Retina (tissue), 1 donor: Measurements from ENCODE around the gene GJD4.
A peak's percentile ranks its signal among the peaks of the same experiment; 100 is the strongest.

Source experiments
- DNase-seq: peaks from one replicate; pipeline ENCODE4 v3.0.0-alpha.2; 2016

The GJD4 gene

DNA sequence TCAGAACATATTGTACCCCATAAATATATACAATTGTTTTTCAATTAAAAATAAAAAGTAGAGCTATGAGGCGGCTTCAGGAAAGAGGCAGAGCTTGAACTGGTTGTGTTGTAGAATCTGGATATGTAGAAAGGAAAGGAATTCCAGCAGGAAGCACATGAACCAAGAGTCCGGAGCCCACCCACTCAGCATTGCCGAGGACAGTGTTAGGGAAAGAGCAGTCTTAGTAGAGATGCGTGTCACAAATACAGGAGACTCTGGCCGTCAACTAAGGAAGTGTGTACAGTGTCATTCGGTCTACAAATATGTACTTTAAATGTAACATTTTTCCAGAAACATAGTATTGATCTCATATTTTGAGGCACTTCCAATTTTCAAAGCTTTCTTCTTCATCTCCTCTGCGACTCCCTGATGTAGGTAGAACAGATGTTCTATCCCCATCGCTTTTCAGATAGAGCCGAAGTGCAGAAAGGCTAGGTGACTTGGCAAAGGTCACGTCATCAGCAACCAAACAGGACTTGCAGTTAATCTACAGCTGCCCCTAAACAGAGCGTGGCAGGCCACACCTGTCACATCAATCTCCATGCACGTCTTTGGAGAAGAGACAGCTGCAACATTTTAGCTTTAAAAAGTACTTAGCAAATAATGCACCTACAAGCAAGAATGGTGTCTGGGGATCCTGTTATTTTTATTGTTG lies 25.3 kb upstream of the GJD4 start:
- no peak for DNase-seq

DNA sequence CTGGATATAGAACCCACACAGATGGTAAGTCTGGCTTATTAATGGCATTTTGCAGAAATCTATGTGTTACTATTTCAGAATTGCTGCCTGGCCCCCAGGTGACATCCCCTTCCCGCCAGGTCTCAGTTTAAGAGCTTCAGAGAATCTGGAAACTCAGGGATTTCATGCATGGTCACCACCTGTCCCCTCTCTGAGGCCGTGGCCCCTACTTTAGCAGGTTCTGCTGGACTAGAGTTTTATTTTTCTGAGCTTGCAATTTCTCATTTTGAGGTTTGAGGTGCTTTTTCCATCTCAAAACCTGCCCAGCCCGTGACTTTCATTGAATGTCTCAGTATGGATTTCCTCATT lies 24.7 kb upstream of the GJD4 start:
- no peak for DNase-seq

DNA sequence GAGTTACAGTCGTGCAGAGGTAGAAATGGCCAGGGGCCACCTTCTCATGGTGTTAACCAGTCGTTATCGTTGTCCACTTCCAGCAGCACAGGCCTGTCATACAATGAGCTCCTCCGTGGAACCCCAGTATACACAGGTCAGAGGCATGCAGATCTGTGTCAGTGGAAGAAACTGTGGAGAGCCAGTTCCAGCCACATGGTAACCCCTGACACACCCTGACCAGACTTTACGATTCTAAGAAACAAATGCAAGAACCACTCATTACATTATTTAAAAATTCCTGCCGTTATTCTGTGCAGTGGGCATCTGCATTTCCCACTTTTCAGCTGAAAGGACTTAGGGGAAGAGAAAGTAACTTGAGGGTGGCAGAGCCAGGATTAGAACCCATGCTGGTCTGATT lies 23.5 kb upstream of the GJD4 start:
- DNase-seq: no peak

DNA sequence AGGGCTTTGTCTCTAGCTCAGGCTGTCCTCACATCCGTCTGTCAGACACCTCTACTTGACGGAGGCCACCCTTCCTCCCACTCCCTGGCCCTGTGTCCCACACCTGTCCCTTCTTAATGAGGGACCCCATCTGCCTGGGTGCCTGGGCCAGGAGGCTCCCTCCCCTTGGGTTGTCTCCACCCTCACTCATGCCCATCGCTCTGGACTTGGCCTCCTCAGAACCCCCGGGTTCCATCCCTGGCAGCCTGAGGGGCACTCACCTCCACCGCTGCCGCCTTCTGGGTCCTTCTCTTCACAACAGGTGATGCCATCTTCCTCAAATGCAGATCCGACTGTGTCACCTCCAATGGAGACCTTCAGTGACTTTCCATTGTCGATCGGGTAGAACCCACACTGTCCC lies 20.2 kb upstream of the GJD4 start:
- no peak for DNase-seq

DNA sequence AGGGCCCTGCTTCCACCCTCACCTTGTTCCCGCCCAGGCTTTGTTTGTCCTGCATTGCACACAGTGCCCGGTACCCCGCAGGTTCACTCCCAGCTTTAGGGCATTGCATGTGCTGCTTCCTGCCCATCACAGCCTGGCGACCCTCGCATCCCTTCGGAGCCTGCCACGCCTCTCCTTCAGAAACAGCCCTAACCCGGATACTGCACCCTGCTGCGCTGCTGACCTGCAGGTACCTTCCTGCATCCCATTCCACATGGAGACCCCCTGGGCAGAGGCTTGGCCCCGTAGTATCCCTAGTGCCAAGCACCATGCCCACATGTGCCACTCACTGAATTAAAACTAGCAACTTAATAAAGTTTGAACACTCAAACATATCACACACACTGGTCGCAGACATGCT lies 19.8 kb upstream of the GJD4 start:
- no peak for DNase-seq

DNA sequence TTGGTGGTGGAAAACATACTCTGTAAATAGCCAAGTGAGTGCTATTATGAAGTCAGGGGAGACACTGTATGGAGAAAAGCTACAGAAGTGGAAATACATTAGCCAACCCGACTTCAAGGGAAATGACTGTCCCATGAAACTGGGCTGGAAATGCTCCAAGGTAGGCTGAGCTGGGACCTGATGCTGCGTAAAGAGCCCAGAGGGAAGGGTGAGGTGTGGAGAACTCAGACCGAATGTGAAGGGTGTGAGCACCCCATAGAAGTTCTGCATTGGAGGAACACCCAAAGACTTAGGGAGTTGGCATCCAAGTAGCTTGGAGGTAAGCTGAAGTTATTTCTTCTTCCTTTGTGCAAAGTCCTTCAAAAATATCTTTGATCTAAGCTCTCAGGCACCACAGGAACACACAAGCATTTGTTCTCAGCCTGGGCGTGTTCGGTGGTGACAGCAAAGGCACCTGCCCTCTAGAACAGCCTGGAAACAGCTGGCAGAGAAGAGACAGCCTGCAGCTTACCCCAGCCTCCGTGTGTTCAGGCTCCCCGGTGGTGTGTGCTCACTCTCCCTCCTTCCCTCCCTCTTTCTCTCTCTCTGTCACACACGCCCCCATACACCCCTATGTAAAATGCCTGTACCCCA lies 19.1 kb upstream of the GJD4 start:
- DNase-seq: no peak

DNA sequence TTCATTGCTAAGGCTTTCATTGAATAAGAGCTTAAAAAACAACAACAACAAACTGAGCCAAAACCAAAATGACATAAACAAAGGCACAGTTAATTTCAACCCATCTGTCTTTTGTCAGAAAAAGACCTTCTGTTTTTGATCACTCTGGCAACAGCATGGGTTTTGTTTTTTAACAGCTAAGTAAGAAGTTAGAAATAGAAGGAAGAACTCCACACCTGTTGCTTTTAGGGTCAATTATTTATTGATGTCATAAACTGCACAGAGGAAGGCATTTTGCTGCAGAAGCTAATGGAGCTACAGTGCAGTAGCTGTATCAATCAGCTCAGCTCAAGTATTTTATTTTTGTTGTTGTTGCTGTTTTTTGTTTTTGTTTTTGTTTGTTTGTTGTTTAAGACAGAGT lies 16.3 kb upstream of the GJD4 start:
- no peak for DNase-seq

DNA sequence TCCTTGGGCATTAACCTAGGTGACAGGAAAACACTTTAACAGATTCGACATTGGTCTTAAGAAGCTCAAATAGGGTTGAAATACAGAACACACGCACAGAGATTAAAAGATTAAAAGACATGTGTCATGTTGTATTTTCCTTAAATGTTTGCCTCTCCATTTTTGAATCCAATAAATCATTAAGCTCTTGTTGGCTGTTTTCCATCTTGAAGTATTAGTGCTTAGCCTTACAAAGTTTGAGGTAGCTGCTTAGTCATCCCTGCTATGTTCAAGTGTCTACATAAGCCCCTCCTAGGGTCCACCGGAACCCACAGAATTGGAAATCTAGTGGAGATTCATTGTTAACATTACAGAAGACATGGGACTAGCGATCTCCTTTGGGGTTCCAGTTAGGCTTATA lies 12.7 kb upstream of the GJD4 start:
- DNase-seq: no peak

DNA sequence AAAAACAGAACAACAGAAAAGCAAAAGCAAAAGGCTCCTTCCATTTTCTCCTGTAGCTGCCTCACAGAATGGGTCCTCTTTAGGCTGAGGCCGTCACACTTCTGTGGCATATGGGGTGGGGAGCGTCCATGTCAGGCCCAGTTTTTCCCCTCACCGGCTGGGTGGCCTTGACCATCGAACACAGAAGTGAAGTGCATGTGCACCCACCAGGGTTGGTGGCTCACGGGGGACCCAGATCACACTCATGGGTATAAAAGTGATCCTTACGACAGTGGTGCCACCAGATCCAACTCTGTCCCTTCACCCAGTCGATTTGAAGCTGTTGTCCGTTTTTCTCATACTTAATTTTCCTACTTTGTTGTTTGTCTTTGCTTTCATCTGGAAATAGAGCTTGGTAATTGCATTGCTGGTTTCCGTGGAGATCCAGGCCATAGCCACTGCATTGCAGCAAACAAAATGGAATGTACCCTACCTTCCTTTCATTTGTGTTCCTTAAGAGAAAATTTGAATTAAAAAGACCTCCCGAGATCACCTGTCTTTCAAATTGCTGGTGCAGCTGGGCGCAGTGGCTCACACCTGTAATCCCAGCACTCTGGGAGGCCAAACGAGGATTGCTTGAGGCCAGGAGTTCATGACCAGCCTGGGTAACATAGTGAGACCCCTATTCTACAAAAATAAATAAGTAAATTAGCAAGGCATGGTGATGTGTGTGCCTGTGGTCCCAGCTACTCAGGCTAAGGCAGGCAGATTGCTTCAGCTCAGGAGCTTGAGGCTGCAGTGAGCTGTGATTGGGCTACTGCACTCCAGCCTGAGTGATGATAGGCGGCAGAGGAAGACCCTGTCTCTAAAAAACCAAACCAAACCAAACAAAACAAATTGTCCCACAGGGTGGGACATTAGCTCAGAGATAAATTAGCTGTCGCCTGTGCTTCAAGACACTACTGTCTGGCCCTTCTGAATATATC lies 10.7 kb upstream of the GJD4 start:
- no peak for DNase-seq

DNA sequence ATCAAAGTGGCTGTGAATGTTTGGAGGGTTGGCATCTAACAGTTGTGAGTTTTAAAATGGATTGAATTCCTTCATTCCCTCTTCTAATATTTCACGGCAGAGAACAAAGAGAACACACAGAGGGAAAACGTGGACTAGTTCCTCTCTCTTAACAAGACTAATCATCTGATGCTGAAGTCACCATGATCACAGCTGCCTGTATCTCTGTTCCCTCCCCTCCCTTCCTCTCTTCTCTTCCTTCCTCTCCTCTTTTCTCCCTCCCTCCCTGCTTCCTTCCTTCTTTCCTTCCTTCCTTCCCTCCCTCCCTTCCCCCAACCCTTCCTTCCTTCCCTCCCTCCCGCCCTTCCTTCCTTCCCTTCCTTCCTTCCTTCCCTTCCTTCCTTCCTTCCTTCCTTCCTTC lies 10.0 kb upstream of the GJD4 start:
- no peak for DNase-seq

DNA sequence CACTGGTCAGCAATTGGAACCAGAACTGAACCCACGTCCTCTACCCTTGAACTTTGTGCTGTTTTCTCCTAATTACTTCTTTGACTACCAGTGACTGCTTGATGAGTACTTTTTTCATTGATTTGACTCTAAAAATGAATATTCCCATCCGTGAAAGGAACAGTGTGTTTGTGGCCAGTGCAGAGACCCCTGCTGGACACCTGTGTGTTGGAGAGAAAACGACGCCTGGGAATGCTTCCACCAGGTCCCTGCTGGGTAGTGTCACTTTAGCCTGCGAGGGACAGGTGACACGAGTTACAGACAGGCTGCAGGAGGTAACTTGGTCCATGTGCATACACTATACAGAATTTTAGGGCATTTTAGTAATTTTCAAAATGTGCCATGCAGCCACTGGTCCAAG lies 6.8 kb upstream of the GJD4 start:
- no peak for DNase-seq

DNA sequence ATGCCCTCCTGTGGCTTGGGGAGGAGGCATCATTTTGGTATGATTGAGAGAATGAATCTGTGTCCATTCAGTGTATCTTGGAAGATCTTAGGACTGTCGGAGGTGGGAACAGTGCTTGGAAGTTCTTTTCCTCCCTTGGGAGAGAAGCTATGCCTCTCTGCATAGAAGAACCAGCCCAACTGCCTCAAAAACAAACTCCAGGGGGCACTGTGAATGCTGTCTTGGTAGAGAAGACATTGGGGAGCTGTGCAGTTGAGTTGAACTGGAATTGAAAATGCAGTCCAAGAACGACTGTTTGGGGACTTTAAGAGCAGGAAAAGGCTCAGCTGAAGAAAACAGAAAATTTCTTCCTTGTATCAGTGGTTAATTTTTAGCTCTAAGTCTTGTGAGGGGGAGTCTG lies 4.9 kb upstream of the GJD4 start:
- DNase-seq: no peak

DNA sequence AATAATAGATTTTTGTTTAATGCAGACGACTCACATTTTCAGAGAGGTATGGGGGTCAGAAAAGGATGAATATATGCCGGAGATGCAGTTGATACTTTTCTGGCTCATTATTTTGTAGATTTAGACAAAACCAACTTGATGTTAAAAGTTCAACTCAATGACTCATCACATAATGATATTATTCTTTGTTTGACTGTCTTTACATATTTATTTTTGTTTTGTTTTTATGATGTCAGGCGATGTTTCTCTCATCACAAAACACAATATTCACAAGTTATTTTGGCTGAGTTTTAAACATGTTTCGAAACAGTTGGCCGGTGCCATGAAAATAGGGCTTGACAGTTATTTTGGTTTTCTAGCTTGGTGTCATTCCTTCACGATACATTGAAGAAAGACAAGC lies 1.3 kb downstream of the GJD4 start:
- no peak for DNase-seq

DNA sequence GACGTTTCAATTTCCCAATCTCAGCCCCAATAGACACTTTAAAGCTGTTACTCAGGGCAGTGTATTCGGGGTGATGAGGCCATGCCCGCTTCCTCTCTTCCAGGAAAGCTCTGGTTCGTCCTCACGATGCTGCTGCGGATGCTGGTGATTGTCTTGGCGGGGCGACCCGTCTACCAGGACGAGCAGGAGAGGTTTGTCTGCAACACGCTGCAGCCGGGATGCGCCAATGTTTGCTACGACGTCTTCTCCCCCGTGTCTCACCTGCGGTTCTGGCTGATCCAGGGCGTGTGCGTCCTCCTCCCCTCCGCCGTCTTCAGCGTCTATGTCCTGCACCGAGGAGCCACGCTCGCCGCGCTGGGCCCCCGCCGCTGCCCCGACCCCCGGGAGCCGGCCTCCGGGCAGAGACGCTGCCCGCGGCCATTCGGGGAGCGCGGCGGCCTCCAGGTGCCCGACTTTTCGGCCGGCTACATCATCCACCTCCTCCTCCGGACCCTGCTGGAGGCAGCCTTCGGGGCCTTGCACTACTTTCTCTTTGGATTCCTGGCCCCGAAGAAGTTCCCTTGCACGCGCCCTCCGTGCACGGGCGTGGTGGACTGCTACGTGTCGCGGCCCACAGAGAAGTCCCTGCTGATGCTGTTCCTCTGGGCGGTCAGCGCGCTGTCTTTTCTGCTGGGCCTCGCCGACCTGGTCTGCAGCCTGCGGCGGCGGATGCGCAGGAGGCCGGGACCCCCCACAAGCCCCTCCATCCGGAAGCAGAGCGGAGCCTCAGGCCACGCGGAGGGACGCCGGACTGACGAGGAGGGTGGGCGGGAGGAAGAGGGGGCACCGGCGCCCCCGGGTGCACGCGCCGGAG lies 2.6 kb downstream of the GJD4 start:
- peak; percentile 75 for DNase-seq

DNA sequence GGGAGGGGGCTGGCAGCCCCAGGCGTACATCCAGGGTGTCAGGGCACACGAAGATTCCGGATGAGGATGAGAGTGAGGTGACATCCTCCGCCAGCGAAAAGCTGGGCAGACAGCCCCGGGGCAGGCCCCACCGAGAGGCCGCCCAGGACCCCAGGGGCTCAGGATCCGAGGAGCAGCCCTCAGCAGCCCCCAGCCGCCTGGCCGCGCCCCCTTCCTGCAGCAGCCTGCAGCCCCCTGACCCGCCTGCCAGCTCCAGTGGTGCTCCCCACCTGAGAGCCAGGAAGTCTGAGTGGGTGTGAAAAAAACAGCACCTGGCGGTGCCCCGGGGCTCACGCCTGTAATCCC lies 3.2 kb downstream of the GJD4 start:
- no peak for DNase-seq

DNA sequence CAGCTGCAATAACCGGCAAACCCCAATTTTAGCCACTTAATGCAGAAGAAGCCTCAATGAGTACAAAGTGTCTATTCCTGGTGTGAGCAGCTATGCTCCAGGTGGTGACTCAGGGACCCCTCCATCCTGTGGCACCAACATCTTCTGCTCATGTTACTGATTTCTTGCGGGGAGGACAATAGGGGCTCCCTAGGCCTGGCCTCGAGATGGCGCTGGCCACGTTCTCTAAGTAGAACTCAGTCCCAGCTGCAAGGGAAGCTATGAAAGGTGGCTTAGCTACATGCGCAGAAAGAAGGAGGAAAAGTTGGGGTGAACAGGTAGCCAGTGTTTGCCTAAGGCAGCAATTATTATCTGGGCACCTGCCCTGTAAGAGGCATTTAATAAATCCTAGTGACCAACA lies 6.6 kb downstream of the GJD4 start:
- DNase-seq: no peak

DNA sequence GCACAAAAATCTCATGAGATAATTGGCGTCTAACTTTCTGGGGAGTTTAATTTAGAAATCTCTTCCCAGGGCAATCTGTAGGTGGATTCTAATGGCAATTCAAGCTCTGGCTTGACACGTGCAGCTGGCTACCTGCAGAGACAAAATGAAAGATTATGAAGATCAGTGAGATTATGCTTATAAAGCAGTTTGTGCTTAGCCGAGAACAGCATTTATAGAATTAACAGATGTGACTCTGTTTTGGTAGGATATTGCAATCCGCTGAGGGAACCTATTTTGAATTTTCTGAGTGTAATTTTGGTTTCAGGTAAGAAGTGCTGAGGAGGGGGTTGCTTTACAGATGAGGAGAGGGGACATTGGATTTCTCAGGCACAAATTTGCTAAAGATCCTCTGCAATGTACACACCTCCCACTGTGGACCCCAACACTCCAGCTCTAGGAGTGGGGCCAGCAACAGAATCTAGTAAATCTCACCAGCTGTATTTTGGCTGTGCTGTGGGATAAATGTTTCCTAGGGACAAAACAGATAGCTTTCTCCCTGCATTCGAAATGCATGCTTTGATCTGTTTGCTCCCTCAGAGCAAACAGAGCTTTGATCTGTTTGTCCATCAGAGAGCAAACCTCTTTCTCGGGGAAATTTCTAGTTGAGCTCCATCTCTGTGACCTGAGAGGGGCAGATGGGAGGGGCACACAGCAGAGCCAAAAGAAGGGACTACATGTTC lies 7.4 kb downstream of the GJD4 start:
- no peak for DNase-seq

DNA sequence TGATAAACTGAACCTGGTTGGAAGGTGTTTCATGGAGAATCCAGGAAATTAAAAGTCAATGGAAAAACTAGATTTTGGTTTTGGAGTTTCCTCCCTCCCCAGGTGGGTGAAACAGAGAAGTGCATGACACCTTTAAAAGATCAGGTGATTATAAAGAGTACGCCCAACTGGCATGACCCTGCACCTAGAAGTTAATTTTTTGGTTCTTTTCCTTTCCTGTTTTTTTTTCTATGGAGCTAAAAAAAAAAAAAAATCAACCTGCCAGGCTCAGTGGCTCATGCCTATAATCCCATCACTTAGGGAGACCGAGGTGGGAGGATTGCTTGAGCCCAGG lies 7.9 kb downstream of the GJD4 start:
- no peak for DNase-seq

DNA sequence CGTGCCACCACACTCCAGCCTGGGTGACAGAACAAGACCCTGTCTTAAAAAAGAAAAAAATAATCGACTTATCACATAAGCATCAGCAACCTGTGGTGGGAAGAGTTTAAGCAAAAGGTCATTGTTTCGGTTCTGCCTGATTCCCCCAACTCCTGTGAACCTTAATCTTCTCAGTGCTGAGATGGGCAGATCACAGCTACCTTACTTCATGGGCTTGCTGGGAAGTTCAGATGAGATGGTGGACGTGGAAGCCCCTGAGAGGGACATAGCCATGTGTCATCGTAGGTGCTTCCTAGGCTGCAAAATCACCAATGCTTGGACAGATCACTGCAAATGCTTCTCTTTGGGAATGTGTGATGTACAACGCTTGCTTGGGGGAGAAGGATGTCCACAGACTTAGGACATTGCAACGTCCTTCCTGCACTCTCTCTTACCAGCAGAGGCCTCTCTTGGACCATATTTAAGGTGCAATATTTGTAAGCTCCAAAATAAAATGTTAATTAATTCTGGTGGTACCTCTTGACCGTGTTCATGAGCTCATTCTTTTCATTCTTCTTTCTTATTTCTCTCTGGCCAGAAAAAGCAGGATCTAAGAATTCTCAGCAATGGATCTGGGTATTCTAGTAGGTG lies 8.6 kb downstream of the GJD4 start:
- no peak for DNase-seq

DNA sequence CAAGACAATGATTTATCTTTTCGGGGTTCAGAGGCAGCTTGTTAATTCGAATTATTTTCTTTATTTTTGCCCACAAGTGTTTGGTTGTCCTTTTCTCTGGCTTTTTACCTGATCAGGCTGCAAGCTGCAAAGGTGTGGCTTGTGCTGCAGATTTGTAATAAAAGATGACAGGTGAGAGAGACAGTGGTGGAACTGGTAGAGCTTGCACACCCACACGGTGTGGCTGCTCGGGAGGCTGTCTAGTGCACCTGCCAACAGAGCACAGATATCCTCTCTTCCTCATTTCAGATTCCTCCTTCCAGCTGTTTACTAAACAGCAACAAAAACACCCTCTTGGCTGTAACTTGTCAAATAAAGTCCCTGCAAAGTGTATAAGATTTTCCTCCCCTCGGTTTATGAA lies 9.2 kb downstream of the GJD4 start:
- no peak for DNase-seq

DNA sequence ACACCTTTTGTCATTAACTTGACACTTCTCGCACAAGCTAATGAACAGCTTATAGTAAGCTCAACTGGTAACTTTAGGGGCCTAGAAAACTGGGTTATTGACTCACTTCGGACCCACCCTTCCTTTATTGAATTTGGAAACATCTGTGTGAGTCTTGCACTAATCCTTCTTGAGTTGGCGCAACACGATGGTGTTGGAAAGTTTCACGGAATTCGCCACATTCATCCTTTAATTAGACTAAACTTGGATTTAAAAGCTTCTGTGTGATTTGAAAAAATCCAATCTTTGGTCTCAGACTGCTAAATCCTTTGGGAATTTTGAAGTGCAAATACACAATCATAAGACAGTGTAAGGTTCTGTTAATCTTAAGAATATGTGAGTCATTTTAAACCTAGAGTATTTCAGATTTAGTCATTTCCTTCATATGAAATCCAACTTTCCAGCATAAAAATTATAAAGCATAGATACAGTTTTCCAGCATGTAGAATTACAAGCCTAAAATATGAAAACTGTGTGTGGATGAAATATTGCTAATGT lies 21.9 kb downstream of the GJD4 start:
- DNase-seq: no peak

DNA sequence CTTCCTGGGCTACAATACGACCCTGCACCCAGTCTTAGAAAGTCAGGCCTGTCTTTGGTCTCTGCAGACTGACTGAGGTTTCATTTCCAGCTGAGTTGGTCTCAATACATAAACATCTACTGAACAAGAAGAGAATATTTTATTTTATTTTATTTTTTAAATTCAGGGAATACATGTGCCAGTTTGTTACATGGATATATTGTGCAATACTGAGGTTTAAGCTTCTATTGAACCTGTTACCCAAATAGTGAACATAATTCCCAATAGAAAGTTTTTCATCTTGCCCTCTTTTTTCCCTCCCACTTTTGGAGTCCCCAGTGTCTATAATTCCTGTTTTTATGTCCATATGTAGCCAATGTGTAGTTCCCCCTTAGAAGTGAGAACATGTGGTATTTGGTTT lies 26.3 kb downstream of the GJD4 start:
- DNase-seq: no peak
